ENCODE measurements around the gene RNASE13. TPM values are rescaled to one million over a fixed set of nuclear protein-coding genes. Genes with fewer than 3 reads are reported as not detected.

The RNASE13 gene
- polyA plus RNA-seq, 2 of the 4 experiments (the other 2 are of a cell fraction) = not detected

- DNase-seq (ENCODE audit: low read depth in 1 of 2, low spot score in 1 of 2) (peak; percentile 93 to 98), FAIRE-seq (no peak), ATAC-seq (peak; percentile 98)
- no peaks in the 10 kb centered on the region for H3K9me3 ChIP-seq
- peaks cover 32% of the 10 kb centered on the region for H3K4me1 ChIP-seq
- under 1% methylated on average over 27 of the region's 42 CpGs for WGBS (ENCODE audit: missing lambda C conversion rate)
- H3K27ac ChIP-seq = peak within 1 kb of the TSS; percentile 76 to 91
- ChIA-PET CTCF (interaction anchor here (1.8 to 17.7 kb wide), 2 partner anchors 15 to 18 kb away, joined by 7 to 186 read pairs; no protein-coding TSS in a partner anchor), POLR2A (interaction anchor here (0.7 kb wide), 1 partner anchor 29 kb away, joined by 4 read pairs; no protein-coding TSS in a partner anchor)
- H3K4me2 ChIP-seq = peak within 1 kb of the TSS; percentile 76
- TF ChIP-seq KDM5A (IDR thresholded peaks at IDR 0.05) (peak; percentile 96), HOXB5 (CRISPR knock-in tag; IDR thresholded peaks at IDR 0.05) (no peak), CBX2 (IDR thresholded peaks at IDR 0.05; ENCODE audit: borderline replicate concordance, low read depth) (no peak), ZSCAN20 (CRISPR knock-in tag; IDR thresholded peaks at IDR 0.05) (no peak), E2F6 (IDR thresholded peaks at IDR 0.05; ENCODE audit: borderline replicate concordance, low read depth) (peak; percentile 52; the same call in 1 of the 2 replicates), JUN (IDR thresholded peaks at IDR 0.05) (peak; percentile 59 to 92; a peak in 4 of 5 replicates), CHD2 (IDR thresholded peaks at IDR 0.05; ENCODE audit: low read length, partially characterized antibody) (peak; percentile 46), EHF (CRISPR knock-in tag; IDR thresholded peaks at IDR 0.05) (no peak), RAD21 (conservative IDR thresholded peaks at IDR 0.05 in 1 of 2, IDR thresholded peaks at IDR 0.05 in 1 of 2) (0 out of 5 replicates have a peak, but pooled peaks have one; percentile 9 to 13), MAX (IDR thresholded peaks at IDR 0.05) (peak; percentile 46), POLR2A (IDR thresholded peaks at IDR 0.05; ENCODE audit: low read length) (peak; percentile 70), BCL3 (IDR thresholded peaks at IDR 0.05) (0 out of 3 replicates have a peak, but pooled peaks have one; percentile 68), HOXB13 (CRISPR knock-in tag; IDR thresholded peaks at IDR 0.05; ENCODE audit: low read depth) (0 out of 2 replicates have a peak, but pooled peaks have one; percentile 24), RNF2 (IDR thresholded peaks at IDR 0.05; ENCODE audit: borderline replicate concordance, low read depth) (no peak), PHF8 (IDR thresholded peaks at IDR 0.05; ENCODE audit: borderline replicate concordance, low read depth) (peak; percentile 70; the same call in 1 of the 2 replicates), EHMT2 (IDR thresholded peaks at IDR 0.05; ENCODE audit: low read depth) (no peak), FOSB (CRISPR knock-in tag; IDR thresholded peaks at IDR 0.05) (no peak)
- H3K4me3 ChIP-seq = peak within 1 kb of the TSS; percentile 69
Observed at GRCh38 chr14:20989787-20990600, 44.6 kb downstream of the RNASE13 start, which contains the start of gene METTL17. Gene METTL17, plus strand, starts transcription at chr14:20989980. Its CDS starts 23 bp downstream, at chr14:20990003.

- Histone ChIP-seq H3K4me3 (peak overlapping the region; percentile 69), H3K27ac (peak overlapping the region; percentile 76 to 91), H3K4me2 (peak overlapping the region; percentile 74), H3K9me3 (no peaks in the 10 kb centered on the region), H3K4me1 (peaks cover 32% of the 10 kb centered on the region)
- ChIA-PET POLR2A (interaction anchor here (0.7 kb wide), 1 partner anchor 28 kb away, joined by 4 read pairs; no protein-coding TSS in a partner anchor), CTCF (interaction anchor here (0.6 to 17.7 kb wide), 4 partner anchors 16 to 488 kb away, joined by 3 to 186 read pairs (median 7); no protein-coding TSS in a partner anchor)
- DNase-seq (ENCODE audit: low read depth in 1 of 2, low spot score in 1 of 2) (no peak), FAIRE-seq (no peak), ATAC-seq (no peak)
- WGBS (ENCODE audit: missing lambda C conversion rate) = 2% methylated on average over 6 of the region's 11 CpGs
- no peak for TF ChIP-seq RCOR1 (IDR thresholded peaks at IDR 0.05; ENCODE audit: low read depth, low read length)
- TF ChIP-seq SMC3 (IDR thresholded peaks at IDR 0.05) = no peak
- TF ChIP-seq MYC (IDR thresholded peaks at IDR 0.05; ENCODE audit: borderline replicate concordance, low read length) = no peak
- no peak for TF ChIP-seq EHMT2 (IDR thresholded peaks at IDR 0.05; ENCODE audit: low read depth)
- no peak for TF ChIP-seq USF2 (IDR thresholded peaks at IDR 0.05)
- no peak for TF ChIP-seq PHF8 (IDR thresholded peaks at IDR 0.05; ENCODE audit: borderline replicate concordance, low read depth)
- TF ChIP-seq JUN (IDR thresholded peaks at IDR 0.05) = 0 out of 5 replicates have a peak, but pooled peaks of 1 of the 2 experiments have one; percentile 48
- no peak for TF ChIP-seq HMGXB4 (CRISPR knock-in tag; IDR thresholded peaks at IDR 0.05; ENCODE audit: borderline replicate concordance)
- no peak for TF ChIP-seq NR3C1 (IDR thresholded peaks at IDR 0.05)
- no peak for TF ChIP-seq RARB (CRISPR knock-in tag; IDR thresholded peaks at IDR 0.05)
- no peak for TF ChIP-seq CHD2 (IDR thresholded peaks at IDR 0.05; ENCODE audit: low read length, partially characterized antibody)
- TF ChIP-seq TP53 (CRISPR knock-in tag; IDR thresholded peaks at IDR 0.05) = no peak
- TF ChIP-seq ZNF302 (CRISPR knock-in tag; IDR thresholded peaks at IDR 0.05) = no peak
- 0 out of 2 replicates have a peak, but pooled peaks have one; percentile 8 for TF ChIP-seq E2F6 (IDR thresholded peaks at IDR 0.05; ENCODE audit: borderline replicate concordance, low read depth)
- TF ChIP-seq RNF2 (IDR thresholded peaks at IDR 0.05; ENCODE audit: borderline replicate concordance, low read depth) = no peak
- peak; percentile 58; the same call in 1 of the 3 replicates for TF ChIP-seq BCL3 (IDR thresholded peaks at IDR 0.05)
- TF ChIP-seq SREBF2 (IDR thresholded peaks at IDR 0.05) = no peak
Observed at GRCh38 chr14:20989471-20989786, 45.2 kb downstream of the RNASE13 start.

All from A549 (cell line).